ENCODE measurements around the gene SLC35E3. TPM values are rescaled to one million over a fixed set of nuclear protein-coding genes. Genes with fewer than 3 reads are reported as not detected.

SLC35E3 gene
- polyA plus RNA-seq (ENCODE audit: insufficient read length in 4 of 4), result 10 to 100 TPM; 14.7 to 18.7 (median 18.2) TPM

DNA sequence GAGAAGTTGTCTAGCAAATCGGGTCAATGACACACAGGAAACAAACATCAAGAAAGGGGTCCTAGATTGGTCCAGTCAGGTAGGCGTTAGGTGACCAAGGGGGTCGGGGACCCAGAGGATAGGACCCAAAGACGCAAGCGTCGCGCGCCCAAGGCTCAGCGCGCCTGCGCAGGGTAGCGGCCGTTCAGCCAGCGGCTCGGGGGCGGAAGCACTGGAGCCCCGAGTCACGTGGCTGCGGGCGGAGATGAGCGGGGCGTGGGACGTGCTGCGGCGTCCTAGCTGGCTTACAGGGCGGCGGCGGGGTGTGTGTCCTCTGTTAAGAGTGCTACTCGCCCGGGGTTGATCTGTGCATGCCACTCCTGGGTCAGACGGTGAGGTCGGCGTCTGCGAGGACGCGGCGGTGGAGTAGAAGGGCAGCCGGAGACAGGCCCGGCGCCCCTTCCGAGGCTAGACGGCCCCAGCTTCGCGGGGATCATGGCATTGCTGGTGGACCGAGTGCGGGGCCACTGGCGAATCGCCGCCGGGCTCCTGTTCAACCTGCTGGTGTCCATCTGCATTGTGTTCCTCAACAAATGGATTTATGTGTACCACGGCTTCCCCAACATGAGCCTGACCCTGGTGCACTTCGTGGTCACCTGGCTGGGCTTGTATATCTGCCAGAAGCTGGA lies at the start of gene SLC35E3:
SLC35E3 (plus strand) TSS at position 273 of the 668 bp plus-strand sequence; CDS start at position 475, 202 bp downstream.
- DNase-seq (ENCODE audit: low read depth in 4 of 4, low spot score in 3 of 4), result peak; percentile 73 to 82 (median 74)

DNA sequence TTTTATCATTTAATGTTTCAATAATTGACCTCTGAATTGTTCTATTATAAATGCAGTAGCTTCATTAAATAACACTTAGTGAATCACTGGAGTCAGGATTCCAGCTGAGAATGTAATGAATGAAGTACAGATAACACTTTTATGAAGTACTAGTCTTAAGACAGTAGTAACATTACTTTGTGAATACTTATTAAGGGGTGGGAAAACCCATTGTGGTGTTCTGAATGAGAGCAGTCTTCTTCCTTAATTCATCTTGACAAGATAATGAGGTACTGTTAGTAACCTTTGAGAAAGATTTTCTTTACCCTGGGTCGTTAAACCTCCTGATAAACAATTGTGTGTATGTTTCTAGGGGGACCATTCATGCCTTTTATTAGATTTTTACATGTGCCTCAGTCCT lies 46.5 kb upstream of the SLC35E3 start:
- DNase-seq (ENCODE audit: low read depth in 4 of 4, low spot score in 3 of 4), result no peak

DNA sequence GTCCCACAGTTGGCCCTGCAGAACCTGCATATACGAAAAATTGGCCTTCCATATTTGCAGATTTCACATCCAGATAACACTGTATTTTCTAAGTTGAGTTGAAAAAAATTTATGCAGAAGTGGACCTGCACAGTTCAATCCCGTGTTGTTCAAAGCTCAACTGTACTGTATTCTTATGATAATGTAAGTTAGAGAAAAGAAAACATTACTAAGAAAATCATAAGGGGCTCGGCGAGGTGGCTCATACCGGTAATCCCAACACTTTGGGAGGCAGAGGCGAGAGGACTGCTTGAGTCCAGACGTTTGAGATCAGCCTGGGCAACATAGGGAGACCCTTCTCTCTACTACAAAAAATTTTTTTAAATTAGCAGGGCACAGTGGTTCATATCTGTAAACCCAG lies 18.2 kb upstream of the SLC35E3 start:
- DNase-seq (ENCODE audit: low read depth in 4 of 4, low spot score in 3 of 4), result no peak

DNA sequence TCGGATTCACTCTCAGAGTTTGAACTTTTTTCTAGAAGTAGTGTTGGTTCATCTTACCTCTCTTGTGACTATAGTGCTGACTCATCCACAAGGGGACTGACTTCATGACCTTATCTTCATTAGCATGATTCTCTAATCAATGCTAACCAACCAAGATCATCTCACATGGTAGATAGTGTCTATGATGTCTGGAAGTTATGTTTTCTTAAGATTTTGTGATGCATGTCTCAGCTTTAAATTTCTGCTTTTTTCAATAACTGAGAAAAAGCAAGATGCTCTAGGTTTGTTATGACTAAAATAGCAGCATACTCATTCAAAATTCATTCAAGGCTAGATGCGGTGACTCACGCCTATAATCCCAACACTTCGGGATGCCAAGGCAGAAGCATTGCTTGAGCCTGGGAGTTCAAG lies 12.3 kb upstream of the SLC35E3 start:
- DNase-seq (ENCODE audit: low read depth in 4 of 4, low spot score in 3 of 4), result no peak

DNA sequence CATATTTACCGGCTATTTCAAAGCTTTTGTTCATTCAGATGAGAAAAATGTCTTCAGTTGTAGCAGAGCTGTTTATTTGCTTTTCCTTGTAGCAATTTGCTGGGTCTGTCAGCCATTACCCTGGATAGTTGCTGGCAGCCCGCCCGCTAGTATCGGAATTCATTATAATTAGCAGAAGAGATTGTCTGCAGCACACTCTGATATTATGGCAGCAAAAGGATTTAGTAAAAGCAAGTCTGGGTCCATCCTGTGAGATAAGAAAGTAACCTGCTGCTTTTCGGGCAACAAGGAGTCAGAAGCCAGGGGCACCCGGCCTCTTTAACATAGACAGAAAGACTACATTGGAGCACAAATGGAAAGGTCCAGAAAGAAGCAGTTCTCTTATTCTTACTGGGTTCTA lies 6.1 kb upstream of the SLC35E3 start:
- DNase-seq (ENCODE audit: low read depth in 4 of 4, low spot score in 3 of 4), result no peak

DNA sequence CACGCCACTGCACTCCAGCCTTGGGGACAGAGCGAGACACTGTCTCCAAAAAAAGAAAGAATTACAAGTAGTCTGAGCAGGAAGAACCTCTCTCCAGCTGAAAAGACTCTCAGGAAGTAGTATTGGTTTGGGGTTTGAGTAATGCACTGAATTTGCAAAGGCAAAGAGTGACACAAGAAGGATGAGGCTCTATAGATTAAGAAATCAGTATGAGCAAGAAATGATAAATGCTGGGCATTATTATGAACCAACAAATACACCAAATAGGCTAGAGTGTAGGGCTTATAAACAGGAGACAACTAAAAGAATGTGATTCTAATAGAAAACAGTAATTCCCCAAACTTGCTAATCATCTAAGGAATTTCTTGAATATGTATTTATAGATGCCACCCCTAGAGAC lies 2.6 kb upstream of the SLC35E3 start:
- no peak for DNase-seq (ENCODE audit: low read depth in 4 of 4, low spot score in 3 of 4)

GRCh38 chr12:68745376-68745903 lies 536 bp upstream of the SLC35E3 start:
- DNase-seq (ENCODE audit: low read depth in 4 of 4, low spot score in 3 of 4), result no peak

DNA sequence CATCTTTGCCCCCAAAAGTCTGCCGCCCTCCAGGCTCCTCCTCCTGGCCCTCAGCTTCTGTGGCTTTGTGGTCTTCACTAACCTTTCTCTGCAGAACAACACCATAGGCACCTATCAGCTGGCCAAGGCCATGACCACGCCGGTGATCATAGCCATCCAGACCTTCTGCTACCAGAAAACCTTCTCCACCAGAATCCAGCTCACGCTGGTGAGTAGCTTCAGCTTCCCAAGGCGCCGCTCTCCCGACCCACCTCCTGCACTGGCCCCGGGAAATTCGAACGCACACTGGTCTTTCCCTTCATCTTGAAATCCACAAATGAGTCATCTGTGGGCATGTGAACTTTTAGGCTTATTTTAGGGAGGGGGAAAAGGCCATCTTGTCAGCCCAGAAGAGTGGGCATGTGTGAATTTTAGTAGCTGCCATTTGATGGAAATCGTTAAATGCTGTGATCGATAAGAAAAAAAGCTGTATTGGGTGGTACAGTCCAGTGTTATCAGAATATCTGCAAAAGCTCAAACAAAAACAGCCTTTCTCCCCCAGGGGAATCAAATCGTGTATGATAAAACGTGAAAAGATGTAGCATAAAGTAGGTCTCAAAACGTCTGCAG lies 700 bp downstream of the SLC35E3 start:
- peak; percentile 24 to 35 (median 26) for DNase-seq (ENCODE audit: low read depth in 4 of 4, low spot score in 3 of 4)

DNA sequence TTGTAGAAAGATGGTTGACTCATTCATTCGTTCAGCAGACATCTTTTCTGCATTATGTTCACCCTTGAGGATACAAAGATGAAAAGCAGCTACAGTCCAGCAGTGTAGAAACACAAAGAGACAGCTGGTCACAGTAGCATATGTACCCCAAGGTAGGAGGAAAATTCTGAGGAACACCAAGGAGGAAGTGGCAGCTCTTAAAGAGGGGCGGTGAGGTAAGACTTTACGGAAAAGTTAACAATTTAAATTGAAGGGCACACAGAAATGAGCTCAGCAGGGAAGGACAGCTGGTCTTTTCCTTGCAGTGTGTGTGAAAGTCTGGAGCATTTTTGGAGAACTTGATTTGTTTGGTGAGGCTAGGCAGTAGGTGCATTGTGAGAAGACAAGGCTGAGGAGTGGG lies 3.5 kb downstream of the SLC35E3 start:
- DNase-seq (ENCODE audit: low read depth in 4 of 4, low spot score in 3 of 4), result no peak

GRCh38 chr12:68749861-68750260 lies 3.9 kb downstream of the SLC35E3 start:
- DNase-seq (ENCODE audit: low read depth in 4 of 4, low spot score in 3 of 4), result no peak

GRCh38 chr12:68750506-68750905 lies 4.5 kb downstream of the SLC35E3 start:
- no peak for DNase-seq (ENCODE audit: low read depth in 4 of 4, low spot score in 3 of 4)

DNA sequence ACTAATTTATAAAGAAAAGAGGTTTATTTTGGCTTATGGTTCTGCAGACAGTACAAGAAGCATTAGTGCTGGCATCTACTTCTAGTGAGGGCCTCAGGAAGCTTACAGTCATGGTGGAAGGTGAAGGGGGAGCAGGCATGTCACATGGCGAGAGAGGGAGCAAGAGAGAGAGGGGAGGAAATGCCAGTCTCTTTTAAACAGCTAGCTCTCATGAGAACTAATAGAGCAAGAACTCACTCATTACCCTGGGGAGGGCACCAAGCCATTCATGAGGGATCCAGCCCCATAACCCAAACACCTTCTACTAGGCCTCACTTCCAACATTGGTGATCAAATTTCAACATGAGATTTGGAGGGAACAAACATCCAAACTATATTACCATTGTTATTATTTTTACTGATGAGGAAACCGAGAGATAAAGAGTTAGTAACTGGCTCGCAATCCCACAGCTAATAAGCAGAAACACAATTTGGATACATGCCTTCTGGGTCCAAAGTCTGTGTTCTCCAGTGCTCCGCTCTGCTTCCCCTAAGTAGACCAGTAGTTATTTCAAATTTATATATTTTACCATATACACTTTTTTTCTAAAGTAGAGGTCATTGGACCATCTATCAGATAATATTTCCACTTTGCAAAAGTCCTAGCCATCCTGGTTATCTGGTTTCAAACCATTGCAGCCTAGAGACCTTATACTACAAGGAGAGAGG lies 9.7 kb downstream of the SLC35E3 start:
- no peak for DNase-seq (ENCODE audit: low read depth in 4 of 4, low spot score in 3 of 4)

DNA sequence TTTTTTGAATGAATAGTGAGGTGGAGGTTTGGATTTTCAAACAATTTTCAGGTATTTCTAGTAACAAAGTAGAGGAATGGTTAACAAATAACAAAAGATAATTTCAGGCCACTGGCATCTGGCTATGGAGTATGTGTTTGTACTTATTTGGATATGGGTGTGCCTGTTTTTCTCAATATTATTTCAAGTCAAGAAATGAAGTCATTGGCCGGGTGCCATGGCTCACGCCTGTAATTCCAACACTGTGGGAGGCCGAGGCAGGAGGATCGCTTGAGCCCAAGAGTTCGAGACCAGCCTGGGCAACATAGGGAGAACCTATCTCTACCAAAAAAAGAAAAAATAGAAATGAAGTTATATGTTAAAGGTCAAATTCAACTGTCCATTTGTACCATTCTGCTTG lies 13.9 kb downstream of the SLC35E3 start:
- no peak for DNase-seq (ENCODE audit: low read depth in 4 of 4, low spot score in 3 of 4)

DNA sequence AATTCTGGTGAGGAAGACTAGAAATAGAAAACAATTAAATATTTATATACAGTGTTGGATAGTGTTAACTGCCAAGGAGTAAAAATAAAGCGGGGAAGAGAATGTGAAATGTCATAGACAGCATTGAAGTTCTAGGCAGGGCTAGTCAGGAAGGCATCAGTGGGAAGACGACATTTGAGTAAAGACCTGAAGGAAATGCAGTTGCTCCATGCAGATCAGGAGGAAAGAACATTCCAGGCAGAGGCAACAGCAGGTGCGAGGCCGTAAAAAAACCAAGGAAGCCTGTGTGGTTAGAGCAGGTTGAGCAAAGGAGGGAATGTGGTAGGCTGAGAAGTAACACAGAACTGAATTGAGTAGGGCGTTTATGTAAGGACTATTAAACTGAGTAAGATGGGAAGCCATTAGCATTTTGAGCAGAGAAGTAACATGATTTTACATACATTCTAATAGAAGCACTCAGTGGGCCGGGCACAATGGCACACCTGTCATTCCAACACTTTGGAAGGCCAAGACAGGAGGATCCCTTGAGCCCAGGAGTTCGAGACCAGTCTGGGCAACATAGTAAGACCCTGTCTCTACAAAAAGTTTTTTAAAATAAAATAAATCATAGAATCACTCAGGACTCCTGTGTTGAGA lies 14.9 kb downstream of the SLC35E3 start:
- no peak for DNase-seq (ENCODE audit: low read depth in 4 of 4, low spot score in 3 of 4)

GRCh38 chr12:68761442-68761812 lies 15.5 kb downstream of the SLC35E3 start:
- DNase-seq (ENCODE audit: low read depth in 4 of 4, low spot score in 3 of 4), result no peak

GRCh38 chr12:68761901-68762630 lies 16.1 kb downstream of the SLC35E3 start:
- DNase-seq (ENCODE audit: low read depth in 4 of 4, low spot score in 3 of 4), result no peak

GRCh38 chr12:68762691-68763090 lies 16.7 kb downstream of the SLC35E3 start:
- DNase-seq (ENCODE audit: low read depth in 4 of 4, low spot score in 3 of 4), result no peak

DNA sequence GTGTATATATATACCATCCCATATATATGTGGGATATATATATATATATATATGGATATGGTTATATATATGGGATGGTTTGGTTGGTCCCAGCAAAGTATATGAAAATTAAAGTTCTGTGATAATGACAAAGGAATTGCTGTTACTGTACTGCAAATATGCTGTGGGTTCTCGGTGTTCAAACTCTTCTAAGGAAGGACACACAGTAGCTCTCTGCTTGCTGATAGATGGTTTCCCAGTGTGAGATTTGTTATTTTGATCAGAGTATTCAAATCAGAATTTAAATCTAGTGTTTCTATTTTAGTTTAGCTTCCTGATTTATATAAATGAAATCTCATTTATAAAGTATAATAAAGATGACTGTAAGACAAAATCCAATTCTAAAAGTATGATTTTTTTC lies 19.7 kb downstream of the SLC35E3 start:
- no peak for DNase-seq (ENCODE audit: low read depth in 4 of 4, low spot score in 3 of 4)

DNA sequence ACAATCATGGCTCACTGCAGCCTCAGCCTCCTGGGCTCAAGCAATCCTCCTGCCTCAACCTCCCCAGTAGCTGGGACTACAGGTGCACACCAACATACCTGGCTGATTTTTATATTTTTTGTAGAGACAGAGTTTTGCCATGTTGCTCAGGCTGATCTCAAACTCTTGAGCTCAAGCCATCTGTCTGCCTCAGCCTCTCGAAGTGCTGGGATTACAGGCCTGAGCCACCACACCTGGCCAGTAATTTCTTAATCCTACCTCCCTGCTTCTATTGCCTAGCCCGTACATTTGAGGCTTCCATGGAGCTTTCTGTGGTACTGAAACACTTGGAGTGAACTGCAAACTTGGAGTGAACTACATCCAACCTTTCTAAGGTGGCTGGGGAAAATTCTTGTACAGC lies 20.7 kb downstream of the SLC35E3 start:
- no peak for DNase-seq (ENCODE audit: low read depth in 4 of 4, low spot score in 3 of 4)

- DNase-seq (ENCODE audit: low read depth in 4 of 4, low spot score in 3 of 4), result no peak
Measured at GRCh38 chr12:68767191-68767590, 21.2 kb downstream of the SLC35E3 start.

All from left renal pelvis (tissue), 4 donors.